Stimulated activated effector memory CD8-positive, alpha-beta T cell treated with anti-CD3 and anti-CD28 coated beads, Interleukin-12 subunit alpha, Interleukin-12 subunit beta, amount 100 ng/mL, for 72 hours (primary cell): ENCODE measurements around the gene UBQLN4.
"Not testable (repeated sequence)": the region's sequence is repeated elsewhere in the genome, so short reads cannot be mapped to it uniquely, and the experiment has no call there.

ENCODE experiments used
- ATAC-seq: fragments of 150-1000 bp; cut with Tn5 transposase; 2 replicates; pipeline ENCODE4 v1.10.0; 2021
- DNase-seq, 2 donors: peaks; one replicate each; pipeline ENCODE4 v3.0.0; 2021 to 2022; ENCODE audit warnings: low spot score in 2 of 2
- H3K27ac Mint-ChIP-seq: one replicate; pipeline ENCODE4 v1.8.0; 2022; ENCODE audit warnings: mild to moderate bottlenecking, mixed read lengths
- H3K36me3 Mint-ChIP-seq: one replicate; pipeline ENCODE4 v1.8.0; 2022; ENCODE audit warnings: mild to moderate bottlenecking, mixed read lengths
- H3K4me1 Mint-ChIP-seq: one replicate; pipeline ENCODE4 v1.8.0; 2022; ENCODE audit warnings: mixed read lengths
- H3K4me3 Mint-ChIP-seq: one replicate; pipeline ENCODE4 v1.8.0; 2022; ENCODE audit warnings: mild to moderate bottlenecking, mixed read lengths
- H3K9me3 Mint-ChIP-seq: one replicate; pipeline ENCODE4 v1.8.0; 2022; ENCODE audit warnings: mixed read lengths

UBQLN4 gene

GRCh38 chr1:156054500-156055280, 1.1 kb upstream of the UBQLN4 start, which contains the start of gene LAMTOR2:
TSS of gene LAMTOR2 (plus strand) at chr1:156054782. CDS start at chr1:156054890, 108 bp downstream.
- no peaks in the 10 kb centered on the region for H3K9me3 Mint-ChIP-seq
- H3K36me3 Mint-ChIP-seq: peaks cover 53% of the 10 kb centered on the region
- DNase-seq (peak; percentile 92 to 98), ATAC-seq (peak; percentile 83)
- H3K27ac Mint-ChIP-seq: peak within 1 kb of the TSS; percentile 91
- peak within 1 kb of the TSS; percentile 97 for H3K4me3 Mint-ChIP-seq
- peaks cover 25% of the 10 kb centered on the region for H3K4me1 Mint-ChIP-seq

GRCh38 chr1:156052862-156053767, 483 bp downstream of the UBQLN4 start:
- H3K36me3 Mint-ChIP-seq: peaks cover 55% of the 10 kb centered on the region
- ATAC-seq (peak; percentile 49), DNase-seq (peak; percentile 48 to 83)
- peak overlapping the region; percentile 85 for H3K27ac Mint-ChIP-seq
- H3K4me1 Mint-ChIP-seq: peaks cover 29% of the 10 kb centered on the region
- no peaks in the 10 kb centered on the region for H3K9me3 Mint-ChIP-seq
- H3K4me3 Mint-ChIP-seq: peak overlapping the region; percentile 97

- peaks cover 54% of the 10 kb centered on the region for H3K36me3 Mint-ChIP-seq
- peaks cover 25% of the 10 kb centered on the region for H3K4me1 Mint-ChIP-seq
- DNase-seq (no peak), ATAC-seq (no peak)
- H3K4me3 Mint-ChIP-seq: no peak overlapping the region
- H3K9me3 Mint-ChIP-seq: no peaks in the 10 kb centered on the region
- no peak overlapping the region for H3K27ac Mint-ChIP-seq
These were observed 2.4 kb downstream of the UBQLN4 start for GRCh38 chr1:156051011-156051725.

- DNase-seq: no peak
- Mint-ChIP-seq H3K4me3 (no peak overlapping the region), H3K27ac (no peak overlapping the region), H3K36me3 (peaks cover 56% of the 10 kb centered on the region), H3K9me3 (no peaks in the 10 kb centered on the region), H3K4me1 (peaks cover 20% of the 10 kb centered on the region)
- ATAC-seq: no peak
These were observed 3.2 kb downstream of the UBQLN4 start for GRCh38 chr1:156050376-156050775.

- DNase-seq: no peak
- no peak overlapping the region for H3K4me3 Mint-ChIP-seq
- ATAC-seq: no peak
- H3K4me1 Mint-ChIP-seq: peaks cover 31% of the 10 kb centered on the region
- H3K9me3 Mint-ChIP-seq: no peaks in the 10 kb centered on the region
- no peak overlapping the region for H3K27ac Mint-ChIP-seq
- H3K36me3 Mint-ChIP-seq: peaks cover 52% of the 10 kb centered on the region
These were observed 4.8 kb downstream of the UBQLN4 start for GRCh38 chr1:156048663-156049258.

GRCh38 chr1:156045076-156045475, 8.5 kb downstream of the UBQLN4 start:
- Mint-ChIP-seq H3K36me3 (peaks cover 72% of the 10 kb centered on the region), H3K9me3 (no peaks in the 10 kb centered on the region), H3K4me3 (no peak overlapping the region), H3K4me1 (peaks cover 28% of the 10 kb centered on the region), H3K27ac (peak overlapping the region; percentile 82)
- ATAC-seq: peak; percentile 79
- no peak for DNase-seq

- no peak overlapping the region for H3K4me3 Mint-ChIP-seq
- ATAC-seq (no peak), DNase-seq (no peak)
- H3K9me3 Mint-ChIP-seq: no peaks in the 10 kb centered on the region
- no peak overlapping the region for H3K27ac Mint-ChIP-seq
- peaks cover 20% of the 10 kb centered on the region for H3K4me1 Mint-ChIP-seq
- H3K36me3 Mint-ChIP-seq: peaks cover 72% of the 10 kb centered on the region
These were observed 10.8 kb downstream of the UBQLN4 start for GRCh38 chr1:156042828-156043227.

- not testable (repeated sequence) for H3K4me3 Mint-ChIP-seq, H3K4me1 Mint-ChIP-seq, DNase-seq, H3K27ac Mint-ChIP-seq, H3K9me3 Mint-ChIP-seq, ATAC-seq
- peaks cover 37% of the 10 kb centered on the region for H3K36me3 Mint-ChIP-seq
These were observed 18.6 kb downstream of the UBQLN4 start for GRCh38 chr1:156034991-156035390.

- Mint-ChIP-seq H3K9me3 (no peaks in the 10 kb centered on the region), H3K4me1 (no peaks in the 10 kb centered on the region), H3K36me3 (peaks cover 18% of the 10 kb centered on the region), H3K27ac (peak overlapping the region; percentile 48), H3K4me3 (no peak overlapping the region)
- DNase-seq (no peak), ATAC-seq (no peak)
These were observed 20.6 kb downstream of the UBQLN4 start for GRCh38 chr1:156033011-156033410.

- Mint-ChIP-seq H3K4me1 (peaks cover 4% of the 10 kb centered on the region), H3K9me3 (no peaks in the 10 kb centered on the region), H3K36me3 (no peaks in the 10 kb centered on the region), H3K27ac (no peak overlapping the region), H3K4me3 (no peak overlapping the region)
- no peak for DNase-seq
- ATAC-seq: peak; percentile 74
These were observed 27.0 kb downstream of the UBQLN4 start for GRCh38 chr1:156026588-156026987.

- Mint-ChIP-seq H3K4me3 (no peak overlapping the region), H3K9me3 (no peaks in the 10 kb centered on the region), H3K27ac (no peak overlapping the region), H3K36me3 (peaks cover 1% of the 10 kb centered on the region), H3K4me1 (peaks cover 4% of the 10 kb centered on the region)
- DNase-seq (peak; percentile 10 to 55), ATAC-seq (peak; percentile 88)
These were observed 27.7 kb downstream of the UBQLN4 start for GRCh38 chr1:156025876-156026275.

- Mint-ChIP-seq H3K9me3 (no peaks in the 10 kb centered on the region), H3K4me3 (no peak overlapping the region), H3K27ac (no peak overlapping the region), H3K4me1 (peaks cover 11% of the 10 kb centered on the region), H3K36me3 (peaks cover 12% of the 10 kb centered on the region)
- no peak for ATAC-seq
- no peak for DNase-seq
These were observed 28.8 kb downstream of the UBQLN4 start for GRCh38 chr1:156024801-156025200.

- DNase-seq (no peak), ATAC-seq (no peak)
- Mint-ChIP-seq H3K4me3 (peak overlapping the region; percentile 92), H3K4me1 (peaks cover 29% of the 10 kb centered on the region), H3K36me3 (peaks cover 41% of the 10 kb centered on the region), H3K9me3 (no peaks in the 10 kb centered on the region), H3K27ac (peak overlapping the region; percentile 84)
These were observed 31.6 kb downstream of the UBQLN4 start for GRCh38 chr1:156021954-156022353.

GRCh38 chr1:156021093-156021428, 32.5 kb downstream of the UBQLN4 start:
- Mint-ChIP-seq H3K36me3 (peaks cover 50% of the 10 kb centered on the region), H3K9me3 (no peaks in the 10 kb centered on the region), H3K4me3 (peak overlapping the region; percentile 92), H3K4me1 (peaks cover 27% of the 10 kb centered on the region), H3K27ac (peak overlapping the region; percentile 94)
- DNase-seq: no peak
- ATAC-seq: no peak
